ENCODE measurements around the gene ANXA8L1.
"Not testable (repeated sequence)": the region's sequence is repeated elsewhere in the genome, so short reads cannot be mapped to it uniquely, and the experiment has no call there.

ANXA8L1 gene
- total RNA-seq: 0 reads per million in 9 experiments

- not testable (repeated sequence) for H3K4me3 Mint-ChIP-seq; H3K4me1 Mint-ChIP-seq (ENCODE audit: low read depth in 2 of 2); DNase-seq; H3K36me3 Mint-ChIP-seq (ENCODE audit: insufficient read depth); H3K9me3 Mint-ChIP-seq; ATAC-seq (replicated peaks); H3K27me3 Mint-ChIP-seq; H3K27ac Mint-ChIP-seq
Measured at GRCh38 chr10:46375406-46375805, at the start of gene ANXA8L1. TSS of gene ANXA8L1 (plus strand) at chr10:46375776. CDS start at chr10:46375852, 76 bp downstream.

- H3K4me3 Mint-ChIP-seq: no peak overlapping the region
Measured at GRCh38 chr10:46326066-46326465, 49.5 kb upstream of the ANXA8L1 start.

GRCh38 chr10:46326971-46327370 lies 48.6 kb upstream of the ANXA8L1 start:
- H3K27ac Mint-ChIP-seq: no peak overlapping the region
- peaks cover 0 to 27% of the 10 kb centered on the region in 2 donors for H3K27me3 Mint-ChIP-seq
- peaks cover 2% of the 10 kb centered on the region for H3K36me3 Mint-ChIP-seq (ENCODE audit: insufficient read depth)
- ATAC-seq (replicated peaks): no peak
- no peaks in the 10 kb centered on the region for H3K9me3 Mint-ChIP-seq
- H3K4me3 Mint-ChIP-seq: no peak overlapping the region
- no peaks in the 10 kb centered on the region for H3K4me1 Mint-ChIP-seq (ENCODE audit: low read depth in 2 of 2)
- DNase-seq: no peak

More at GRCh38 chr10:46326066-46326465, 49.5 kb upstream of the ANXA8L1 start:
- Mint-ChIP-seq H3K4me1 (ENCODE audit: low read depth in 2 of 2) (no peaks in the 10 kb centered on the region), H3K36me3 (ENCODE audit: insufficient read depth) (peaks cover 2% of the 10 kb centered on the region), H3K27me3 (peaks cover 0 to 18% of the 10 kb centered on the region in 2 donors), H3K9me3 (no peaks in the 10 kb centered on the region), H3K27ac (no peak overlapping the region)
- DNase-seq: no peak
- no peak for ATAC-seq (replicated peaks)

GRCh38 chr10:46327685-46328084 lies 47.9 kb upstream of the ANXA8L1 start:
- Mint-ChIP-seq H3K36me3 (ENCODE audit: insufficient read depth) (peaks cover 2% of the 10 kb centered on the region), H3K9me3 (no peaks in the 10 kb centered on the region), H3K4me3 (no peak overlapping the region), H3K4me1 (ENCODE audit: low read depth in 2 of 2) (no peaks in the 10 kb centered on the region), H3K27me3 (peaks cover 0 to 30% of the 10 kb centered on the region in 2 donors), H3K27ac (no peak overlapping the region)
- no peak for DNase-seq
- ATAC-seq (replicated peaks): no peak

GRCh38 chr10:46328853-46329689 lies 46.5 kb upstream of the ANXA8L1 start:
- ATAC-seq (replicated peaks): no peak
- H3K4me3 Mint-ChIP-seq: no peak overlapping the region
- peaks cover 2% of the 10 kb centered on the region for H3K36me3 Mint-ChIP-seq (ENCODE audit: insufficient read depth)
- no peaks in the 10 kb centered on the region for H3K9me3 Mint-ChIP-seq
- no peak overlapping the region for H3K27ac Mint-ChIP-seq
- no peaks in the 10 kb centered on the region for H3K4me1 Mint-ChIP-seq (ENCODE audit: low read depth in 2 of 2)
- peaks cover 0 to 30% of the 10 kb centered on the region in 2 donors for H3K27me3 Mint-ChIP-seq
- DNase-seq: no peak

- ATAC-seq (replicated peaks): no peak
- DNase-seq: no peak
- H3K4me1 Mint-ChIP-seq (ENCODE audit: low read depth in 2 of 2): no peaks in the 10 kb centered on the region
- no peak overlapping the region for H3K4me3 Mint-ChIP-seq
- no peak overlapping the region for H3K27ac Mint-ChIP-seq
- no peaks in the 10 kb centered on the region for H3K9me3 Mint-ChIP-seq
- peaks cover 0 to 30% of the 10 kb centered on the region in 2 donors for H3K27me3 Mint-ChIP-seq
- peaks cover 2% of the 10 kb centered on the region for H3K36me3 Mint-ChIP-seq (ENCODE audit: insufficient read depth)
Measured at GRCh38 chr10:46329690-46330016, 45.9 kb upstream of the ANXA8L1 start.

- no peaks in the 10 kb centered on the region for H3K9me3 Mint-ChIP-seq
- H3K36me3 Mint-ChIP-seq (ENCODE audit: insufficient read depth): peaks cover 2% of the 10 kb centered on the region
- no peak for DNase-seq
- H3K27me3 Mint-ChIP-seq: peaks cover 0 to 30% of the 10 kb centered on the region in 2 donors
- no peaks in the 10 kb centered on the region for H3K4me1 Mint-ChIP-seq (ENCODE audit: low read depth in 2 of 2)
- ATAC-seq (replicated peaks): no peak
- H3K27ac Mint-ChIP-seq: no peak overlapping the region
- no peak overlapping the region for H3K4me3 Mint-ChIP-seq
Measured at GRCh38 chr10:46330894-46331293, 44.7 kb upstream of the ANXA8L1 start.

- H3K36me3 Mint-ChIP-seq (ENCODE audit: insufficient read depth); ATAC-seq (replicated peaks); H3K27me3 Mint-ChIP-seq; H3K27ac Mint-ChIP-seq; DNase-seq; H3K9me3 Mint-ChIP-seq; H3K4me3 Mint-ChIP-seq; H3K4me1 Mint-ChIP-seq (ENCODE audit: low read depth in 2 of 2): not testable (repeated sequence)
Measured at GRCh38 chr10:46365484-46365883, 10.1 kb upstream of the ANXA8L1 start.

GRCh38 chr10:46367209-46367608 lies 8.4 kb upstream of the ANXA8L1 start:
- DNase-seq; H3K9me3 Mint-ChIP-seq; H3K27me3 Mint-ChIP-seq; H3K27ac Mint-ChIP-seq; H3K36me3 Mint-ChIP-seq (ENCODE audit: insufficient read depth); ATAC-seq (replicated peaks); H3K4me3 Mint-ChIP-seq; H3K4me1 Mint-ChIP-seq (ENCODE audit: low read depth in 2 of 2): not testable (repeated sequence)

- not testable (repeated sequence) for ATAC-seq (replicated peaks); H3K4me3 Mint-ChIP-seq; H3K9me3 Mint-ChIP-seq; H3K27me3 Mint-ChIP-seq; DNase-seq; H3K4me1 Mint-ChIP-seq (ENCODE audit: low read depth in 2 of 2); H3K36me3 Mint-ChIP-seq (ENCODE audit: insufficient read depth); H3K27ac Mint-ChIP-seq
Measured at GRCh38 chr10:46367666-46368240, 7.8 kb upstream of the ANXA8L1 start.

- ATAC-seq (replicated peaks); H3K4me1 Mint-ChIP-seq (ENCODE audit: low read depth in 2 of 2); H3K4me3 Mint-ChIP-seq; H3K36me3 Mint-ChIP-seq (ENCODE audit: insufficient read depth); H3K9me3 Mint-ChIP-seq; H3K27me3 Mint-ChIP-seq; DNase-seq; H3K27ac Mint-ChIP-seq: not testable (repeated sequence)
Measured at GRCh38 chr10:46368956-46369355, 6.6 kb upstream of the ANXA8L1 start.

GRCh38 chr10:46374410-46374809 lies 1.2 kb upstream of the ANXA8L1 start:
- not testable (repeated sequence) for ATAC-seq (replicated peaks); H3K9me3 Mint-ChIP-seq; H3K4me3 Mint-ChIP-seq; H3K27me3 Mint-ChIP-seq; H3K27ac Mint-ChIP-seq; DNase-seq; H3K4me1 Mint-ChIP-seq (ENCODE audit: low read depth in 2 of 2); H3K36me3 Mint-ChIP-seq (ENCODE audit: insufficient read depth)

GRCh38 chr10:46377022-46377421 lies 1.4 kb downstream of the ANXA8L1 start:
- not testable (repeated sequence) for H3K4me3 Mint-ChIP-seq; H3K9me3 Mint-ChIP-seq; H3K27ac Mint-ChIP-seq; H3K4me1 Mint-ChIP-seq (ENCODE audit: low read depth in 2 of 2); ATAC-seq (replicated peaks); H3K36me3 Mint-ChIP-seq (ENCODE audit: insufficient read depth); DNase-seq; H3K27me3 Mint-ChIP-seq

- H3K27me3 Mint-ChIP-seq; H3K27ac Mint-ChIP-seq; H3K4me3 Mint-ChIP-seq; H3K9me3 Mint-ChIP-seq; H3K4me1 Mint-ChIP-seq (ENCODE audit: low read depth in 2 of 2); H3K36me3 Mint-ChIP-seq (ENCODE audit: insufficient read depth); DNase-seq; ATAC-seq (replicated peaks): not testable (repeated sequence)
Measured at GRCh38 chr10:46377651-46378050, 2.1 kb downstream of the ANXA8L1 start.

All from effector memory CD8-positive, alpha-beta T cell (primary cell).